ENCODE measurements around the gene TRMO. TPM values are rescaled to one million over a fixed set of nuclear protein-coding genes. Genes with fewer than 3 reads are reported as not detected.

Gene TRMO
- total and polyA plus RNA-seq, 2 experiments from 2014 or later, result 5.0 to 6.4 TPM

DNA sequence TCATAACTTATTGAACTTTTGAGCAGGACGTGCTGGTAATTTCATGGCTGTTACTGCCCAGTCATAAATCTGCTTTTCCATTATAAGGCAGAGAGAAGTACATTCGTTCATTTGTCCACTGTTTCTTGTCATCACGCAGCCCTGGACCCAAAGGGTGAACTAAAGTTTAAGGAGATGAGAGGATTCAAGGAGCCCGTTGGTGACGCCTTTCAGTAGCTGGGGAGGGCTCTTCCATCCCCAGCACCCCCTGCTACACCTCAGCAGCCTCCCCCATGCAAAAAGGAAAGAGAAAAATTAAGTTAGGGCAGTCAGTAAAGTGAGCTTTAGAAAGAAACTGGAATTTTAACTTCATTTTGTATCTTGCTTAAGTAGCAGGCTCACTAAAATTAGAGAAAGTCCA is 66.4 kb downstream of the TRMO start:
- H3K4me1 Mint-ChIP-seq, result peaks cover 19% of the 10 kb centered on the region
- Histone ChIP-seq H3K4me3 (peak overlapping the region; percentile 62; the same call in 1 of the 2 replicates), H3K4me1 (ENCODE audit: insufficient read depth) (peaks cover 34% of the 10 kb centered on the region), H3K36me3 (ENCODE audit: insufficient read depth) (no peaks in the 10 kb centered on the region), H3K9me2 (ENCODE audit: insufficient read depth) (no peaks in the 10 kb centered on the region), H4K20me1 (replicated peaks; ENCODE audit: insufficient read depth) (peaks cover 27% of the 10 kb centered on the region), H3K27me3 (ENCODE audit: insufficient read depth) (peaks cover 100% of the 10 kb centered on the region), H3F3A (replicated peaks; ENCODE audit: low read depth) (peaks cover 20% of the 10 kb centered on the region), H3K4me2 (peak overlapping the region; percentile 74), H3K79me2 (replicated peaks; ENCODE audit: insufficient read depth) (no peaks in the 10 kb centered on the region), H3K27ac (ENCODE audit: low read depth) (no peak overlapping the region), H2AFZ (no peak overlapping the region)
- ATAC-seq, result no peak
- H3K9me3 Mint-ChIP-seq, result no peaks in the 10 kb centered on the region; the same call in 2 of the 3 replicates
- H3K27ac Mint-ChIP-seq, result no peak overlapping the region
- H3K36me3 Mint-ChIP-seq (ENCODE audit: low read depth), result no peaks in the 10 kb centered on the region
- no peak for DNase-seq (ENCODE audit: low spot score)
- H3K4me3 Mint-ChIP-seq, result no peak overlapping the region; the same call in 2 of the 3 replicates
- TF ChIP-seq CREB1 (CRISPR knock-in tag; IDR thresholded peaks at IDR 0.05; ENCODE audit: low read depth) (no peak), ZNF114 (CRISPR knock-in tag; IDR thresholded peaks at IDR 0.05) (no peak), ETS1 (IDR thresholded peaks at IDR 0.05) (no peak), NANOG (IDR thresholded peaks at IDR 0.05; ENCODE audit: borderline replicate concordance) (no peak), REST (IDR thresholded peaks at IDR 0.05; ENCODE audit: unreplicated experiment) (no peak), STAT1 (IDR thresholded peaks at IDR 0.05; ENCODE audit: unreplicated experiment) (no peak), ZNF331 (CRISPR knock-in tag; IDR thresholded peaks at IDR 0.05; ENCODE audit: low read depth) (no peak), POLR2AphosphoS5 (IDR thresholded peaks at IDR 0.05; ENCODE audit: low read depth) (no peak), EZH2 (IDR thresholded peaks at IDR 0.05; ENCODE audit: low read depth, unreplicated experiment) (no peak)
- H3K27me3 Mint-ChIP-seq (ENCODE audit: insufficient read depth, low read depth, poor library complexity), result peaks cover 91% of the 10 kb centered on the region

GRCh38 chr9:97855486-97855875 is 66.8 kb downstream of the TRMO start:
- Histone ChIP-seq H4K20me1 (replicated peaks; ENCODE audit: insufficient read depth) (peaks cover 32% of the 10 kb centered on the region), H3K79me2 (replicated peaks; ENCODE audit: insufficient read depth) (no peaks in the 10 kb centered on the region), H3K4me3 (peak overlapping the region; percentile 62)

More at GRCh38 chr9:97855486-97855875, 66.8 kb downstream of the TRMO start:
- H3K27ac ChIP-seq (ENCODE audit: low read depth), result no peak overlapping the region
- peaks cover 91% of the 10 kb centered on the region for H3K27me3 Mint-ChIP-seq (ENCODE audit: insufficient read depth, low read depth, poor library complexity)
- H3K36me3 Mint-ChIP-seq (ENCODE audit: low read depth), result no peaks in the 10 kb centered on the region
- no peaks in the 10 kb centered on the region for H3K9me2 ChIP-seq (ENCODE audit: insufficient read depth)
- peaks cover 21% of the 10 kb centered on the region for H3K4me1 Mint-ChIP-seq
- peaks cover 100% of the 10 kb centered on the region for H3K27me3 ChIP-seq (ENCODE audit: insufficient read depth)
- ATAC-seq, result peak; percentile 1; the same call in 1 of the 3 replicates
- H3K4me3 Mint-ChIP-seq, result peak overlapping the region; percentile 41; the same call in 2 of the 3 replicates
- TF ChIP-seq CREB1 (CRISPR knock-in tag; IDR thresholded peaks at IDR 0.05; ENCODE audit: low read depth) (no peak), EZH2 (IDR thresholded peaks at IDR 0.05; ENCODE audit: low read depth, unreplicated experiment) (peak; percentile 50)
- DNase-seq (ENCODE audit: low spot score), result peak; percentile 34
- H3K4me1 ChIP-seq (ENCODE audit: insufficient read depth), result peaks cover 34% of the 10 kb centered on the region
- H3K27ac Mint-ChIP-seq, result no peak overlapping the region
- H3K4me2 ChIP-seq, result peak overlapping the region; percentile 74
- H2AFZ ChIP-seq, result peak overlapping the region; percentile 84
- H3K9me3 Mint-ChIP-seq, result no peaks in the 10 kb centered on the region; the same call in 2 of the 3 replicates
- no peaks in the 10 kb centered on the region for H3K36me3 ChIP-seq (ENCODE audit: insufficient read depth)
- peaks cover 22% of the 10 kb centered on the region for H3F3A ChIP-seq (replicated peaks; ENCODE audit: low read depth)

Data from GM23338 (cell line).